GM06990 (cell line): ENCODE measurements around the gene ARMC10.
"Not testable (repeated sequence)": the region's sequence is repeated elsewhere in the genome, so short reads cannot be mapped to it uniquely, and the experiment has no call there.

Experiments
- DNase-seq: peaks from one replicate; pipeline ENCODE4 v3.0.0-alpha.2; 2011; ENCODE audit not compliant: insufficient read length; ENCODE audit errors: extremely low read depth
- H3K27me3 ChIP-seq: replicated peaks from 2 replicates; pipeline ENCODE4 v1.6.0; 2011; ENCODE audit warnings: low read length; ENCODE audit not compliant: control insufficient read depth, insufficient read depth
- H3K36me3 ChIP-seq: 2 replicates; pipeline ENCODE4 v1.5.1; 2011; ENCODE audit warnings: low read length; ENCODE audit not compliant: control insufficient read depth, insufficient read depth
- H3K4me3 ChIP-seq: replicated peaks from 2 replicates; pipeline ENCODE4 v1.5.1; 2011; ENCODE audit warnings: low read depth, mild to moderate bottlenecking, control low read depth, low read length
- CTCF ChIP-seq: IDR thresholded peaks from 2 replicates; pipeline ENCODE4 v1.5.1; 2011; ENCODE audit warnings: low read length, control low read depth, mild to moderate bottlenecking, inconsistent platforms; ENCODE audit not compliant: insufficient read depth, poor library complexity, severe bottlenecking

Gene ARMC10

GRCh38 chr7:103101543-103101942, 26.6 kb downstream of the ARMC10 start:
- Histone ChIP-seq H3K36me3 (peaks cover 3% of the 10 kb centered on the region), H3K4me3 (no peak overlapping the region), H3K27me3 (no peaks in the 10 kb centered on the region)
- no peak for DNase-seq
- no peak for TF ChIP-seq CTCF

GRCh38 chr7:103106005-103106702, 31.2 kb downstream of the ARMC10 start:
- Histone ChIP-seq H3K27me3 (no peaks in the 10 kb centered on the region), H3K36me3 (peaks cover 2% of the 10 kb centered on the region; the same call in 1 of the 2 replicates), H3K4me3 (no peak overlapping the region)
- no peak for TF ChIP-seq CTCF
- no peak for DNase-seq

DNA sequence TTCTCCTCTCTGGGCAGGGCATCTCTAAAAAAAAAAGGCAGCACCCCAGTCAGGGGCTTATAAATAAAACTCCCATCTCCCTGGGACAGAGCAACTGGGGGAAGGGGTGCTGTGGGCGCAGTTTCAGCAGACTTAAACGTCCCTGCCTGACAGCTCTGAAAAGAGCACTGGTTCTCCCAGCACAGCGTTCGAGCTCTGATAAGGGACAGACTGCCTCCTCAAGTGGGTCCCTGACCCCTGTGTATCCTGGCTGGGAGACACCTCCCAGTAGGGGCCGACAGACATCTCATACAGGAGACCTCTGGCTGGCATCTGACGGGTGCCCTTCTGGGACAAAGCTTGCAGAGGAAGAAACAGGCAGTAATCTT, 31.7 kb downstream of the ARMC10 start:
- not testable (repeated sequence) for H3K27me3 ChIP-seq, H3K4me3 ChIP-seq, DNase-seq, H3K36me3 ChIP-seq

GRCh38 chr7:103113164-103113563, 38.2 kb downstream of the ARMC10 start:
- Histone ChIP-seq H3K4me3 (no peak overlapping the region), H3K27me3 (no peaks in the 10 kb centered on the region), H3K36me3 (no peaks in the 10 kb centered on the region; the same call in 1 of the 2 replicates)
- DNase-seq, result no peak
- TF ChIP-seq CTCF, result no peak

GRCh38 chr7:103114576-103115008, 39.7 kb downstream of the ARMC10 start:
- no peak for TF ChIP-seq CTCF
- no peak overlapping the region for H3K4me3 ChIP-seq

DNA sequence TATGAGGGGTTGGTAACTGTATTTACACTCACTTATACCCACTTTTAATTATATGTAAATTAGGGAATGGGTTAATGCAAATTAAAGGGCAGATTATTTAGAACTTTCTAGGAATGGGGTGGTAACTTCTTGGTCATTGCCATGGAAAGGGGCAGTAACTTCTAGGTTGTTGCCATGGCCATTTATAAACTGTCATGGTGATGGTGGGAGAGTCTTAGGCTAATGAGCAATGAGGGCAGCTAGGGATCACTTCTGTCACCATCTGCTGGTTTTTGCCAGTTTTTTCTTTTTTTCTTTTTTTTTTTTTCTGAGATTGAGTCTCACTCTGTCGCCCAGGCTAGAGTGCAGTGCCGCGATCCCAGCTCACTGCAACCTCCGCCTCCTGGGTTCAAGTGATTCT, 40.8 kb downstream of the ARMC10 start:
- peaks cover 2% of the 10 kb centered on the region for H3K36me3 ChIP-seq
- no peak for TF ChIP-seq CTCF
- H3K27me3 ChIP-seq, result no peaks in the 10 kb centered on the region
- H3K4me3 ChIP-seq, result no peak overlapping the region
- no peak for DNase-seq

More at GRCh38 chr7:103114576-103115008, 39.7 kb downstream of the ARMC10 start:
- no peaks in the 10 kb centered on the region for H3K27me3 ChIP-seq
- H3K36me3 ChIP-seq, result no peaks in the 10 kb centered on the region; the same call in 1 of the 2 replicates
- no peak for DNase-seq
